ENCODE data around the gene ADCY9. TPM values are rescaled to one million over a fixed set of nuclear protein-coding genes. Genes with fewer than 3 reads are reported as not detected.

ADCY9 gene
- total RNA-seq, 1 experiment from 2014 or later, result 9.8 TPM

GRCh38 chr16:4003576-4003975 lies 112.7 kb downstream of the ADCY9 start:
- Histone ChIP-seq H3K4me2 (ENCODE audit: low read length) (no peak overlapping the region), H3K36me3 (ENCODE audit: control insufficient read depth in 1 of 2, insufficient read depth in 2 of 2, low read length in 2 of 2) (no peaks in the 10 kb centered on the region), H3K9me3 (ENCODE audit: control insufficient read depth in 1 of 2, insufficient read depth in 1 of 2, low read depth in 1 of 2, low read length in 2 of 2) (no peaks in the 10 kb centered on the region), H3K9ac (ENCODE audit: low read length) (no peak overlapping the region), H3K27me3 (ENCODE audit: insufficient read depth, low read length) (no peaks in the 10 kb centered on the region), H3K4me3 (replicated peaks in 1 of 2; ENCODE audit: low read depth in 1 of 2, low read length in 2 of 2) (no peak overlapping the region), H3K79me2 (ENCODE audit: insufficient read depth, low read length) (no peaks in the 10 kb centered on the region), H2AFZ (ENCODE audit: low read depth, low read length, poor library complexity, severe bottlenecking) (no peak overlapping the region), H3K27ac (ENCODE audit: low read depth, low read length) (no peak overlapping the region), H4K20me1 (ENCODE audit: insufficient read depth) (no peaks in the 10 kb centered on the region), H3K9me2 (ENCODE audit: insufficient read depth) (no peaks in the 10 kb centered on the region), H3K4me1 (ENCODE audit: control insufficient read depth in 1 of 2, insufficient read depth in 2 of 2, low read length in 2 of 2) (no peaks in the 10 kb centered on the region)
- CTCF ChIA-PET, result interaction anchor here (0.9 kb wide), 1 partner anchor 250 kb away, joined by 3 read pairs; no protein-coding TSS in a partner anchor
- BruUV-seq (replicated peaks), result no TSS peak
- intact Hi-C loops (cut with micrococcal nuclease), result no loop called here
- RAD21 ChIA-PET (ENCODE audit: low non-redundant PET in 1 of 2, low total read pairs in 2 of 2, uncharacterized antibody in 2 of 2, unreplicated experiment in 2 of 2), result no interaction called here
- DNase-seq (ENCODE audit: low read depth, low spot score) (no peak), ATAC-seq (no peak)
- TF ChIP-seq SRF (IDR thresholded peaks at IDR 0.05; ENCODE audit: low read depth) (no peak), JUND (IDR thresholded peaks at IDR 0.05) (no peak), REST (IDR thresholded peaks at IDR 0.05; ENCODE audit: low read depth) (no peak), EZH2phosphoT487 (IDR thresholded peaks at IDR 0.05; ENCODE audit: borderline replicate concordance) (no peak), SP1 (IDR thresholded peaks at IDR 0.05; ENCODE audit: low read depth) (no peak), FOSL1 (IDR thresholded peaks at IDR 0.05; ENCODE audit: low read depth) (no peak), POLR2AphosphoS5 (IDR thresholded peaks at IDR 0.05; ENCODE audit: low read depth, low read length) (no peak), SIN3A (IDR thresholded peaks at IDR 0.05; ENCODE audit: low read depth) (no peak), ELF1 (IDR thresholded peaks at IDR 0.05; ENCODE audit: borderline replicate concordance, low read depth) (no peak), CEBPB (IDR thresholded peaks at IDR 0.05; ENCODE audit: low read depth) (no peak), CTCF (IDR thresholded peaks at IDR 0.05 in 2 of 3, conservative IDR thresholded peaks at IDR 0.05 in 1 of 3; ENCODE audit: borderline replicate concordance in 1 of 3, insufficient read depth in 1 of 3, low read depth in 2 of 3, low read length in 2 of 3) (no peak)
- POLR2A ChIA-PET, result no interaction called here

Data from HCT116 (cell line).